B cell (primary cell): Measurements from ENCODE around the gene DYNLT1. TPM values are rescaled to one million over a fixed set of nuclear protein-coding genes. Genes with fewer than 3 reads are reported as not detected.

ENCODE experiments used
- ATAC-seq: fragments of 200-7000 bp; cut with Tn5 transposase; one replicate; pipeline ENCODE4 v1.10.0; 2021; ENCODE audit warnings: low read depth, mild to moderate bottlenecking, moderate number of reproducible peaks, moderate library complexity
- CTCF ChIA-PET: fragments of 350-600 bp; sonication (Branson Sonifier 250); formaldehyde crosslinking; loops from one replicate; lab custom pipeline; 2021; ENCODE audit warnings: antibody characterized with exemption, inconsistent platforms; lab: Charles Lee
- POLR2A ChIA-PET: fragments of 350-600 bp; sonication (Branson Sonifier 250); formaldehyde crosslinking; loops from one replicate; lab custom pipeline; 2021; ENCODE audit warnings: antibody characterized with exemption; lab: Charles Lee
- DNase-seq: peaks from one replicate; pipeline ENCODE4 v3.0.0; 2013
- H2AFZ ChIP-seq: 2 replicates; pipeline ENCODE4 v1.6.1; 2012; ENCODE audit warnings: mild to moderate bottlenecking, low read depth, low read length; ENCODE audit not compliant: insufficient read depth, poor library complexity, severe bottlenecking
- H3K27ac ChIP-seq, 2 donors: 1 replicate in 1 of 2; 2 replicates in 1 of 2; pipeline ENCODE4 v1.5.1; 2012 to 2013; ENCODE audit warnings: low read length in 2 of 2, mild to moderate bottlenecking in 2 of 2, moderate library complexity in 1 of 2
- H3K27me3 ChIP-seq, 4 experiments: fragments of 200-600 bp in 1 of 4; sonication (generic) in 1 of 4; replicated peaks in 1 of 4; 1 replicate in 2 of 4; 2 replicates in 2 of 4; pipeline versions ENCODE4 v1.6.1 to v1.7.0; 2013 to 2016; ENCODE audit warnings: low read length in 3 of 4, mild to moderate bottlenecking in 2 of 4, mixed read lengths in 1 of 4, moderate library complexity in 1 of 4; ENCODE audit not compliant: insufficient read depth in 4 of 4, control insufficient read depth in 3 of 4; ENCODE audit errors: control extremely low read depth in 1 of 4
- H3K36me3 ChIP-seq, 2 experiments: replicated peaks in 1 of 2; 1 replicate in 1 of 2; 2 replicates in 1 of 2; pipeline versions ENCODE4 v1.6.1 to v1.7.1; 2013; ENCODE audit warnings: low read length in 1 of 2; ENCODE audit not compliant: insufficient read depth in 2 of 2, control insufficient read depth in 1 of 2; ENCODE audit errors: control extremely low read depth in 1 of 2, extremely low read depth in 1 of 2
- H3K4me1 ChIP-seq, 2 donors: fragments of 200-600 bp in 1 of 2; sonication (generic) in 1 of 2; 1 replicate in 1 of 2; 2 replicates in 1 of 2; pipeline versions ENCODE4 v1.5.1 to v1.6.1; 2013 to 2017; ENCODE audit warnings: low read length in 2 of 2; ENCODE audit not compliant: control insufficient read depth in 2 of 2, insufficient read depth in 2 of 2
- H3K4me2 ChIP-seq: replicated peaks from 2 replicates; pipeline ENCODE3; 2012; ENCODE audit warnings: mild to moderate bottlenecking, low read depth, low read length; ENCODE audit not compliant: poor library complexity, severe bottlenecking
- H3K4me3 ChIP-seq, 5 experiments: fragments of 200-600 bp in 1 of 5; sonication (generic) in 1 of 5; 1 replicate in 3 of 5; 2 replicates in 2 of 5; pipeline versions ENCODE4 v1.5.1 to v1.7.0; 2011 to 2016; ENCODE audit warnings: low read length in 4 of 5, mild to moderate bottlenecking in 4 of 5, low read depth in 2 of 5, control low read depth in 1 of 5, moderate library complexity in 1 of 5; ENCODE audit not compliant: insufficient read depth in 1 of 5; ENCODE audit errors: control extremely low read depth in 1 of 5, extremely low read depth in 1 of 5
- H3K79me2 ChIP-seq: fragments of 200-600 bp; sonication (generic); one replicate; pipeline ENCODE4 v1.6.0; 2016; ENCODE audit warnings: low read length; ENCODE audit not compliant: control insufficient read depth, insufficient read depth
- H3K9ac ChIP-seq: fragments of 200-600 bp; sonication (generic); 2 replicates; pipeline ENCODE4 v1.6.1; 2017; ENCODE audit warnings: mild to moderate bottlenecking, low read length, moderate library complexity
- H3K9me3 ChIP-seq, 3 donors: one replicate each; pipeline versions ENCODE4 v1.6.1 to v1.7.1; 2013; ENCODE audit warnings: low read length in 2 of 3; ENCODE audit not compliant: control insufficient read depth in 2 of 3, insufficient read depth in 1 of 3; ENCODE audit errors: control extremely low read depth in 1 of 3
- H4K20me1 ChIP-seq: 2 replicates; pipeline ENCODE4 v1.6.0; 2012; ENCODE audit warnings: mild to moderate bottlenecking, low read length; ENCODE audit not compliant: insufficient read depth, control insufficient read depth, poor library complexity, severe bottlenecking
- H3K27ac Mint-ChIP-seq: one replicate; pipeline ENCODE4 v1.8.0; 2021; ENCODE audit warnings: mixed read lengths
- H3K27me3 Mint-ChIP-seq: one replicate; pipeline ENCODE4 v1.8.0; 2021; ENCODE audit warnings: mixed read lengths
- H3K4me1 Mint-ChIP-seq: one replicate; pipeline ENCODE4 v1.8.0; 2021; ENCODE audit warnings: mixed read lengths
- H3K4me3 Mint-ChIP-seq: one replicate; pipeline ENCODE4 v1.8.0; 2021; ENCODE audit warnings: mixed read lengths
- H3K9me3 Mint-ChIP-seq: one replicate; pipeline ENCODE4 v1.8.0; 2022; ENCODE audit warnings: mixed read lengths; ENCODE audit not compliant: insufficient read depth
- CTCF ChIP-seq: fragments of 200-600 bp; IDR thresholded peaks from one replicate; pipeline ENCODE4 v1.8.0; 2022; ENCODE audit warnings: antibody characterized with exemption, mild to moderate bottlenecking
- EZH2 ChIP-seq: IDR thresholded peaks from 2 replicates; pipeline ENCODE4 v1.6.1; 2012; ENCODE audit warnings: borderline replicate concordance, low read depth, mild to moderate bottlenecking, moderate library complexity, low read length; ENCODE audit not compliant: insufficient read depth, poor library complexity, severe bottlenecking
- WGBS: methylation state at CpG from one replicate; pipeline ENCODE4 v1.1.5; 2013; ENCODE audit warnings: missing lambda C conversion rate; ENCODE audit not compliant: insufficient coverage; 5-methylcytosine and 5-hydroxymethylcytosine counted together
- intact Hi-C: fragments of 100-400 bp; cut with micrococcal nuclease; formaldehyde crosslinking; loops from one replicate; pipeline ENCODE4 v1.10.0; 2022
- polyA plus RNA-seq: library from polyadenylated mRNA; depleted of rRNA; stranded (reverse); fragments of >200 nt; gene quantifications from 2 replicates; pipeline ENCODE4 v1.2.3, GENCODE V29; 2012
- total RNA-seq, 2 donors: library from RNA; stranded (reverse); fragments of 120-200 nt in 1 of 2; gene quantifications; 1 replicate in 1 of 2; 2 replicates in 1 of 2; pipeline versions ENCODE4 v1.2.3 to v1.2.4, GENCODE V29; 2013 to 2022

DYNLT1 gene
- total and polyA plus RNA-seq, 2 donors (not counting 1 experiment from before 2014, with no cell fraction given): 34.8 to 62.6 TPM

GRCh38 chr6:158631678-158632537 lies 12.6 kb downstream of the DYNLT1 start:
- Histone ChIP-seq H3K4me2 (no peak overlapping the region), H3K9ac (no peak overlapping the region), H3K9me3 (no peaks in the 10 kb centered on the region), H3K27me3 (no peaks in the 10 kb centered on the region), H2AFZ (no peak overlapping the region), H3K79me2 (no peaks in the 10 kb centered on the region), H4K20me1 (no peaks in the 10 kb centered on the region), H3K36me3 (peaks cover 0 to 51% of the 10 kb centered on the region in 2 experiments), H3K27ac (no peak overlapping the region), H3K4me3 (no peak overlapping the region), H3K4me1 (no peaks in the 10 kb centered on the region)
- no peaks in the 10 kb centered on the region for H3K9me3 Mint-ChIP-seq
- H3K27me3 Mint-ChIP-seq: no peaks in the 10 kb centered on the region
- no peak for ATAC-seq
- H3K4me1 Mint-ChIP-seq: no peaks in the 10 kb centered on the region
- DNase-seq: no peak
- no peak overlapping the region for H3K4me3 Mint-ChIP-seq
- 81% methylated on average over 11 of the region's 19 CpGs for WGBS
- TF ChIP-seq EZH2 (no peak), CTCF (no peak)
- ChIA-PET CTCF (interaction anchor here (1.1 to 1.3 kb wide), 2 partner anchors 59 to 340 kb away, joined by 3 to 11 read pairs; no protein-coding TSS in a partner anchor), POLR2A (no interaction called here)
- H3K27ac Mint-ChIP-seq: peak overlapping the region; percentile 6
- intact Hi-C loops: no loop called here

- Histone ChIP-seq H3K4me2 (no peak overlapping the region), H3K36me3 (peaks cover 2 to 50% of the 10 kb centered on the region in 2 experiments), H3K79me2 (no peaks in the 10 kb centered on the region), H3K4me1 (no peaks in the 10 kb centered on the region), H3K27ac (no peak overlapping the region), H2AFZ (no peak overlapping the region), H3K9me3 (no peaks in the 10 kb centered on the region), H3K4me3 (no peak overlapping the region), H4K20me1 (no peaks in the 10 kb centered on the region), H3K27me3 (no peaks in the 10 kb centered on the region), H3K9ac (no peak overlapping the region)
- CTCF ChIA-PET: interaction anchor here (0.7 to 1.3 kb wide), 3 partner anchors 28 to 342 kb away, joined by 3 to 11 read pairs (median 3); no protein-coding TSS in a partner anchor
- ATAC-seq (no peak), DNase-seq (no peak)
- Mint-ChIP-seq H3K27ac (peak overlapping the region; percentile 2), H3K27me3 (no peaks in the 10 kb centered on the region), H3K4me3 (no peak overlapping the region), H3K9me3 (no peaks in the 10 kb centered on the region), H3K4me1 (no peaks in the 10 kb centered on the region)
- intact Hi-C loops: no loop called here
- no peak for TF ChIP-seq EZH2
- no peak for TF ChIP-seq CTCF
- WGBS: 98% methylated on average over 16 of the region's 19 CpGs
- POLR2A ChIA-PET: no interaction called here
Measured at GRCh38 chr6:158630938-158631616, 13.5 kb downstream of the DYNLT1 start.
